Neuronal stem cell (in vitro differentiated cells): Measurements from ENCODE around the gene DAPK1.

Experiments
- DNase-seq: peaks from one replicate; pipeline ENCODE4 v3.0.0-alpha.2; 2013; ENCODE audit warnings: low spot score
- H2AFZ ChIP-seq: one replicate; pipeline ENCODE4 v1.6.1; 2013; ENCODE audit warnings: mild to moderate bottlenecking, low read length, inconsistent platforms
- H2AK5ac ChIP-seq: 2 replicates; pipeline ENCODE4 v1.6.1; 2013; ENCODE audit warnings: low read depth, mild to moderate bottlenecking, inconsistent platforms, low read length, moderate library complexity, mixed read lengths
- H2BK120ac ChIP-seq: 2 replicates; pipeline ENCODE4 v1.6.1; 2013; ENCODE audit warnings: low read depth, mild to moderate bottlenecking, inconsistent platforms, low read length, moderate library complexity, mixed read lengths
- H2BK12ac ChIP-seq: one replicate; pipeline ENCODE4 v1.6.1; 2013; ENCODE audit warnings: low read length, inconsistent platforms
- H2BK15ac ChIP-seq: 2 replicates; pipeline ENCODE4 v1.6.1; 2013; ENCODE audit warnings: mild to moderate bottlenecking, low read length, inconsistent platforms, mixed read lengths
- H2BK5ac ChIP-seq: one replicate; pipeline ENCODE4 v1.6.1; 2013; ENCODE audit warnings: inconsistent platforms, mild to moderate bottlenecking, low read length, moderate library complexity
- H3K14ac ChIP-seq: one replicate; pipeline ENCODE4 v1.6.1; 2013; ENCODE audit warnings: low read length, inconsistent platforms
- H3K18ac ChIP-seq: 2 replicates; pipeline ENCODE4 v1.6.1; 2013; ENCODE audit warnings: low read length, inconsistent platforms
- H3K23ac ChIP-seq: 2 replicates; pipeline ENCODE4 v1.6.1; 2013; ENCODE audit warnings: low read depth, mild to moderate bottlenecking, mixed read lengths, low read length, inconsistent platforms; ENCODE audit not compliant: poor library complexity
- H3K27ac ChIP-seq: replicated peaks from 3 replicates; pipeline ENCODE4 v1.5.1; 2013; ENCODE audit warnings: low read length, inconsistent platforms
- H3K27me3 ChIP-seq, 3 experiments: 2 replicates each; pipeline ENCODE4 v1.6.1; 2013; ENCODE audit warnings: low read length in 3 of 3, mild to moderate bottlenecking in 2 of 3, inconsistent platforms in 1 of 3, low read depth in 1 of 3, mixed read lengths in 1 of 3, moderate library complexity in 1 of 3; ENCODE audit not compliant: control insufficient read depth in 3 of 3, insufficient read depth in 3 of 3
- H3K36me3 ChIP-seq, 2 donors: replicated peaks in 1 of 2; 2 replicates each; pipeline ENCODE4 v1.6.1; 2013; ENCODE audit warnings: low read length in 2 of 2; ENCODE audit not compliant: control insufficient read depth in 2 of 2, insufficient read depth in 2 of 2
- H3K4ac ChIP-seq: 2 replicates; pipeline ENCODE4 v1.6.1; 2013; ENCODE audit warnings: inconsistent platforms, mild to moderate bottlenecking, low read length, moderate library complexity
- H3K4me1 ChIP-seq, 2 donors: 1 replicate in 1 of 2; 2 replicates in 1 of 2; pipeline ENCODE4 v1.6.1; 2013; ENCODE audit warnings: low read length in 2 of 2, low read depth in 1 of 2; ENCODE audit not compliant: control insufficient read depth in 2 of 2, insufficient read depth in 1 of 2
- H3K4me2 ChIP-seq: one replicate; pipeline ENCODE4 v1.6.1; 2013; ENCODE audit warnings: mild to moderate bottlenecking, low read length, inconsistent platforms; ENCODE audit not compliant: insufficient read depth, poor library complexity, severe bottlenecking
- H3K4me3 ChIP-seq, 2 donors: 2 replicates each; pipeline ENCODE4 v1.5.1; 2013; ENCODE audit warnings: low read length in 2 of 2, mild to moderate bottlenecking in 2 of 2, inconsistent platforms in 1 of 2, moderate library complexity in 1 of 2
- H3K79me1 ChIP-seq: one replicate; pipeline ENCODE4 v1.6.1; 2013; ENCODE audit warnings: low read depth, mild to moderate bottlenecking, inconsistent platforms, low read length, moderate library complexity
- H3K9ac ChIP-seq: one replicate; pipeline ENCODE4 v1.6.1; 2013; ENCODE audit warnings: mild to moderate bottlenecking, low read depth, low read length, inconsistent platforms; ENCODE audit not compliant: poor library complexity
- H3K9me3 ChIP-seq, 2 donors: replicated peaks in 1 of 2; 2 replicates each; pipeline versions ENCODE3 to v1.6.1; 2013; ENCODE audit warnings: low read length in 2 of 2, mild to moderate bottlenecking in 2 of 2, inconsistent platforms in 1 of 2, low read depth in 1 of 2, mixed read lengths in 1 of 2, moderate library complexity in 1 of 2; ENCODE audit not compliant: control insufficient read depth in 2 of 2, insufficient read depth in 1 of 2
- H4K8ac ChIP-seq: one replicate; pipeline ENCODE4 v1.6.1; 2013; ENCODE audit warnings: low read depth, mild to moderate bottlenecking, inconsistent platforms, low read length, moderate library complexity
- H4K91ac ChIP-seq: one replicate; pipeline ENCODE4 v1.6.1; 2013; ENCODE audit warnings: low read length, low read depth, mild to moderate bottlenecking, inconsistent platforms; ENCODE audit not compliant: poor library complexity
- WGBS, 2 donors: extraction: QIAGEN DNeasy Blood & Tissue Kit; methylation state at CpG; one replicate each; pipeline ENCODE4 v1.1.7; 2013; ENCODE audit warnings: missing lambda C conversion rate in 2 of 2, mixed read lengths in 1 of 2; ENCODE audit not compliant: insufficient read length in 2 of 2, insufficient replicate concordance in 1 of 2; ENCODE audit errors: extremely low coverage in 2 of 2; 5-methylcytosine and 5-hydroxymethylcytosine counted together

DAPK1 gene

GRCh38 chr9:87710443-87710842, 212.8 kb downstream of the DAPK1 start:
- H3K4me1 ChIP-seq = peaks cover 0 to 1% of the 10 kb centered on the region in 2 donors
- H2BK5ac ChIP-seq = no peak overlapping the region
- peaks cover 20 to 48% of the 10 kb centered on the region in 2 donors for H3K36me3 ChIP-seq
- no peak overlapping the region for H2BK12ac ChIP-seq
- no peak overlapping the region for H3K4ac ChIP-seq
- no peaks in the 10 kb centered on the region for H3K9me3 ChIP-seq
- H3K4me3 ChIP-seq = no peak overlapping the region
- no peak overlapping the region for H3K18ac ChIP-seq
- no peak overlapping the region for H4K8ac ChIP-seq
- H3K23ac ChIP-seq = no peak overlapping the region
- H3K4me2 ChIP-seq = no peak overlapping the region
- H3K27ac ChIP-seq = no peak overlapping the region
- H2AFZ ChIP-seq = no peak overlapping the region
- H4K91ac ChIP-seq = no peak overlapping the region
- no peaks in the 10 kb centered on the region for H3K27me3 ChIP-seq
- H3K14ac ChIP-seq = no peak overlapping the region
- H2BK15ac ChIP-seq = no peak overlapping the region
- DNase-seq = no peak
- no peaks in the 10 kb centered on the region for H3K79me1 ChIP-seq
- H2BK120ac ChIP-seq = no peak overlapping the region
- H2AK5ac ChIP-seq = no peak overlapping the region
- H3K9ac ChIP-seq = no peak overlapping the region
- WGBS, 2 donors = no CpG with 5 or more reads among the region's 5 CpGs

GRCh38 chr9:87711857-87712800, 214.5 kb downstream of the DAPK1 start:
- no peak overlapping the region for H2BK120ac ChIP-seq
- no peak overlapping the region for H3K27ac ChIP-seq
- H3K79me1 ChIP-seq = no peaks in the 10 kb centered on the region
- H3K4me3 ChIP-seq = no peak overlapping the region
- H3K4me2 ChIP-seq = no peak overlapping the region
- H3K9ac ChIP-seq = no peak overlapping the region
- H4K8ac ChIP-seq = no peak overlapping the region
- H2AK5ac ChIP-seq = no peak overlapping the region
- no peak overlapping the region for H3K23ac ChIP-seq
- no peak overlapping the region for H2BK15ac ChIP-seq
- H3K9me3 ChIP-seq = no peaks in the 10 kb centered on the region
- no peak overlapping the region for H3K4ac ChIP-seq
- no peaks in the 10 kb centered on the region for H3K27me3 ChIP-seq
- peaks cover 7 to 31% of the 10 kb centered on the region in 2 donors for H3K36me3 ChIP-seq
- H2BK12ac ChIP-seq = no peak overlapping the region
- peak overlapping the region; percentile 72 for H3K18ac ChIP-seq
- no CpG with 5 or more reads among the region's 9 CpGs for WGBS, 2 donors
- no peak overlapping the region for H2BK5ac ChIP-seq
- no peak overlapping the region for H4K91ac ChIP-seq
- no peak overlapping the region for H3K14ac ChIP-seq
- DNase-seq = no peak
- peaks cover 0 to 1% of the 10 kb centered on the region in 2 donors for H3K4me1 ChIP-seq
- no peak overlapping the region for H2AFZ ChIP-seq

GRCh38 chr9:87712801-87713277, 215.2 kb downstream of the DAPK1 start:
- peak overlapping the region; percentile 46 for H3K23ac ChIP-seq
- no peak for DNase-seq
- no peaks in the 10 kb centered on the region for H3K27me3 ChIP-seq
- H2AFZ ChIP-seq = no peak overlapping the region
- no peak overlapping the region for H2AK5ac ChIP-seq
- no peaks in the 10 kb centered on the region for H3K79me1 ChIP-seq
- peaks cover 4 to 24% of the 10 kb centered on the region in 2 donors for H3K36me3 ChIP-seq
- H4K8ac ChIP-seq = no peak overlapping the region
- H3K4ac ChIP-seq = no peak overlapping the region
- H3K9me3 ChIP-seq = no peaks in the 10 kb centered on the region
- no peak overlapping the region for H2BK12ac ChIP-seq
- H3K14ac ChIP-seq = peak overlapping the region; percentile 14
- peak overlapping the region in 1 of 2 donors; percentile 66 for H3K4me3 ChIP-seq
- peak overlapping the region; percentile 44 for H3K9ac ChIP-seq
- H2BK5ac ChIP-seq = no peak overlapping the region
- no peak overlapping the region for H4K91ac ChIP-seq
- H2BK120ac ChIP-seq = no peak overlapping the region
- no peak overlapping the region for H3K4me2 ChIP-seq
- peaks cover 0 to 1% of the 10 kb centered on the region in 2 donors for H3K4me1 ChIP-seq
- WGBS, 2 donors = 98% methylated on average over 3 of the region's 6 CpGs; no CpG with 5 or more reads in 1 of the 2 donors
- H2BK15ac ChIP-seq = no peak overlapping the region
- no peak overlapping the region for H3K27ac ChIP-seq
- H3K18ac ChIP-seq = no peak overlapping the region

GRCh38 chr9:87713278-87713987, 215.8 kb downstream of the DAPK1 start:
- Histone ChIP-seq H2BK15ac (no peak overlapping the region), H3K27me3 (no peaks in the 10 kb centered on the region), H4K91ac (no peak overlapping the region), H3K23ac (peak overlapping the region; percentile 46), H2AK5ac (no peak overlapping the region), H2BK5ac (no peak overlapping the region), H2AFZ (peak overlapping the region; percentile 27), H4K8ac (no peak overlapping the region), H3K27ac (no peak overlapping the region), H2BK12ac (no peak overlapping the region), H3K4me1 (peaks cover 0 to 1% of the 10 kb centered on the region in 2 donors), H3K9me3 (no peaks in the 10 kb centered on the region), H3K4ac (no peak overlapping the region), H3K18ac (no peak overlapping the region), H3K4me2 (no peak overlapping the region), H3K36me3 (peaks cover 2 to 18% of the 10 kb centered on the region in 2 donors), H3K4me3 (peak overlapping the region in 1 of 2 donors; percentile 66), H3K9ac (peak overlapping the region; percentile 44), H2BK120ac (no peak overlapping the region), H3K79me1 (no peaks in the 10 kb centered on the region), H3K14ac (peak overlapping the region; percentile 14)
- no peak for DNase-seq
- 100% methylated on average over 1 of the region's 11 CpGs; no CpG with 5 or more reads in 1 of the 2 donors for WGBS, 2 donors
